LNCAP (cell line): Measurements from ENCODE around the gene CLPTM1L.

Source experiments
- CTCF ChIP-seq: fragments of 450-650 bp; IDR thresholded peaks from 2 replicates; pipeline ENCODE4 v1.5.1; 2017; ENCODE audit warnings: mild to moderate bottlenecking

CLPTM1L gene

GRCh38 chr5:1378096-1378495 lies 33.2 kb upstream of the CLPTM1L start:
- TF ChIP-seq CTCF, result no peak

- no peak for TF ChIP-seq CTCF
Observed at GRCh38 chr5:1376981-1377380, 32.1 kb upstream of the CLPTM1L start.

GRCh38 chr5:1375871-1376810 lies 31.2 kb upstream of the CLPTM1L start:
- TF ChIP-seq CTCF, result no peak

GRCh38 chr5:1374679-1375055 lies 29.8 kb upstream of the CLPTM1L start:
- no peak for TF ChIP-seq CTCF

GRCh38 chr5:1374030-1374678 lies 29.3 kb upstream of the CLPTM1L start:
- no peak for TF ChIP-seq CTCF

- TF ChIP-seq CTCF, result no peak
Observed at GRCh38 chr5:1371218-1371971, 26.5 kb upstream of the CLPTM1L start.

- no peak for TF ChIP-seq CTCF
Observed at GRCh38 chr5:1370006-1370405, 25.1 kb upstream of the CLPTM1L start.
